Pulmonary artery endothelial cell (primary cell): Measurements from ENCODE around the gene ZNF697. TPM values are rescaled to one million over a fixed set of nuclear protein-coding genes. Genes with fewer than 3 reads are reported as not detected.
"Not testable (repeated sequence)": the region's sequence is repeated elsewhere in the genome, so short reads cannot be mapped to it uniquely, and the experiment has no call there.

Experiments
- DNase-seq: peaks from one replicate; pipeline ENCODE4 v3.0.0-alpha.2; 2011; ENCODE audit warnings: low read depth, low spot score
- total RNA-seq: library from RNA; depleted of rRNA; stranded (reverse); fragments of >200 nt; gene quantifications from 2 replicates; pipeline ENCODE4 v1.2.3, GENCODE V29; 2014

The ZNF697 gene
- total RNA-seq, 1 donor from 2014 or later = 19.5 TPM

DNA sequence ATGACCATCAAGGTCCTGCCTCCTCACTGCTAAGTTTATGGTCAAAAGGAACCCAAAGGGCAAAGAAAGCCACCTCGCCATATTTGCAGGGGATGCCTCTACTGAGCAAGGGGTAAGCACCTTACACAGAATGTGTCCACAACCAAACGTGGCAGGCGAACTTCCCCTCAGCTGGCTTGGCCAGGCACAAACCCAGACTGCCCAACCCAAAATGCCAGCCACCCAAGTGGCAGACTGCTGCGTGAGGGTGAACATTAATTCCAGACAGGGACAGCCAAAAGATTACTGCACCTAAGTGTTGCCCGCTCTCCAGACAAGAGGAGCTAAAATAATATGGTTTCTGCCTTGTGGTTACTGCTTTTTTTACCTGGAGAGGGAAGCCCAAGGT lies 16.0 kb downstream of the ZNF697 start:
- no peak for DNase-seq

- peak; percentile 59 for DNase-seq
Measured at GRCh38 chr1:119631433-119632102, 16.5 kb downstream of the ZNF697 start.

DNA sequence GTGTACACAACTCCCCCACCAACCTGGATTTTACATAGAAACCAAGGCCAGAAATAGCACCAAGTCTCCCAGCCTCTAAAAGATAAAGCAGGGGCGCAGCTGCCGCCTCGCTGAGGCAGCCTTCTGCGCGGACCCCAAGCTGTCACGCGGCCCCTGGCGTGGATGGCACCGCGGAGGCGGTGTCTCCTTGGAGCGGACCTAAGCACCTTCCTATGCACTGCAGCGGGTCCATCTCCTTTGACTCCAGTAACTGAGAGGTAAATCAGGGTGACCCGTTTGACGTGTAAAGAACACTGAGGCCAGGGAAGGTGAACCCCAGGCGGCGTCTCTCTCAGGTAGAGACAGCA lies 17.0 kb downstream of the ZNF697 start:
- no peak for DNase-seq

DNA sequence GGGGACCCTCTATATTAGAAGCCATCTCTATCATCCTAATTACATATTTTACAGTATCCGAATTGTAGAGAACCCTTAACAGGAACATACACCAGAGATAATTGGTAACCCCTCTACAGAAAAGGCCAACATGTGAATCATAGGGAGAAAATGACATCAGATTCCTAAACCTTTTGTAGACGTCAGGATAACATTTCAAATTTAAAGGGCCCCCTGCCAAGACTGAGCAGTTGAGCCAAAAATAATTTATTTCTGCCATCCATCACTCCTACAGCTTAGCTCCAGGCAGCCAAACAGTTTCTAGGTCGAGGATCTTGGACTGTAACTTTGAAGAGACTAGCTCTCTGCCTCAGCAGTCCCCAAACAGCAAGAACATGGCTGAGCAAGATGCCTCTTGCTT lies 21.2 kb downstream of the ZNF697 start:
- DNase-seq = no peak

- no peak for DNase-seq
Measured at GRCh38 chr1:119626011-119626545, 22.0 kb downstream of the ZNF697 start.

DNA sequence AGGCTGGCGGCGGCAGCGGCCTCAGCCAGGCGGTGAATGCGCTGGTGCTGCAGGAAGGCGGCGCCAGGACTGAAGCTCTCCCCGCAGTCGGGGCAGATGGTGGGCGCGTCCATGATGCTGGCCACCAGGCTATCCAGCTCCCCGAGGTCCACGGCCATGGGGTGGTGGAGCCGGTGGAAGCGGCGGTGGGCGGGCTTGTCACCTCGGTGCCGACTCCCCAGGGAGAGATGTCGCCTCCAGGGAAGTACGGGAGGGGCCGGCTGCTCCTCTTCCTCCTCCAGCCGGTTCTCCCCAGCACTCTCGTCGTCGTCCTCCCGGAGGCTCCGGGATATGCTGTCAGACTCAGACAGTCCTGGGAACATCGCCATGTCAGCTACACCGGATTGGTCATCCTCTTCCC lies 24.4 kb downstream of the ZNF697 start:
- DNase-seq = no peak

GRCh38 chr1:119623193-119623515 lies 24.9 kb downstream of the ZNF697 start:
- no peak for DNase-seq

- DNase-seq = no peak
Measured at GRCh38 chr1:119622311-119623192, 25.5 kb downstream of the ZNF697 start.

- DNase-seq = no peak
Measured at GRCh38 chr1:119621705-119622104, 26.4 kb downstream of the ZNF697 start.

DNA sequence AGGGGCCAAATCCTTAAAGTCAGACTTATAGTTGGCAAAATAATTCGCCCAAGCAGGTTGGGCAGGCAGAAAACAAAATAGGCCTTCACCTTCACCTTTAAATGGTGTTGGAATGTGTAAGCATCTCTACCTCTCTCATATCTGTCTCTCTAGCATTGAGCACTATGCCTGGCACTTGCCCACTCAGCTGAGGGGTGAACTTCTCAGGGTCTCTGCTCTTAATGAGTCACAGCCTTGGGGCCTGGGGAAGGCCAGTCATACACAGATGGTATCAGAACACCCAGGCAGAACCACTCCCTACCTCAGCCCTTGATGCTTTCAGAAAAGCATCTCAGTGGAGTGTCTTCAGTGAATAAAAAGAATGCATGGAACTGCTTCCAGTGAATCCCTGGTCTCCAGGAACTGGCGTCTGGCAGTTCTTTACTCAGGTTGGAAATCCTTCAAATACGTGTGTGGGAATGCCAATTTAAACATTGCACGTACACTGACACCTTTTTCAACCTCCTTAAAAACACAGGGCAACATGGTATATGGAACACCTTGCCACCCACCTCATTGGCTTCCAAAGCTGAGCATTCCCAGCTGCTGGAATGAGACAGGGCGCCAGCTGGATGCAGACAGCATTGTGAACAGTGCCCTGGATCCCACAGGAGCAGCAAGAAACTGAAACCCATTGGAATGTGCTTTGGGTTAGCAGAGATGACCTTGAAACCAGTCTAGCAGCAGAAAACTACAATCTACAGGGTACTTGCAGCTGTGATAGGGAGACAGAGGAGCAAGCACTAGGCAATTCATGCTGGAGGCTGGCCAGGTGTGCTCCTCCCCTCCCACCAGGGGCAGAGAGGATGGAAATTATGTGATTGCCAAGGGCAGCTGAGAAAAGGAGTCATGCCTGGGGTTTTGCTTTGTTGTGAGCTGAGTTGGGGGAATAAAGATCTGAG lies 30.0 kb downstream of the ZNF697 start:
- DNase-seq = no peak

DNA sequence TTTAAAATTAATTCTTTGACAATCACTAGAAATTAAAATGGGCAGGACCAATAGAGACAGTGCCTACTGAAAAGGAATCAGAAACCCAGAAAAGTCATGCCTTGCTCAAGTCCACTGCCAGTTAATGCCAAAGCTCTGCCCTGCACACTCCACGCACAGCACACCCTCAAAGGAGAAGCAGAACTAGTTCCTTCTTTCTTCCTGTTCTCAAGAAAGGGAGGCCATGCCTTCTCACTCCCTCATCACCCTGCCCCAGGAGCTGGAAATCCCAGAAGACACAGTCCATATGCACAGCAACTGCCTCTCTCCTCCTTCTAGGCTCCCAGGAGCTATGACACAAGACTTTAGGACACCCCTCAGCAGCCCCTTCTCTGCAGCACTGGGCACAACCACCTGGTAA lies 31.3 kb downstream of the ZNF697 start:
- DNase-seq = not testable (repeated sequence)

GRCh38 chr1:119615100-119615499 lies 33.0 kb downstream of the ZNF697 start:
- not testable (repeated sequence) for DNase-seq

- DNase-seq = peak; percentile 58
Measured at GRCh38 chr1:119613769-119614720, 34.0 kb downstream of the ZNF697 start.

DNA sequence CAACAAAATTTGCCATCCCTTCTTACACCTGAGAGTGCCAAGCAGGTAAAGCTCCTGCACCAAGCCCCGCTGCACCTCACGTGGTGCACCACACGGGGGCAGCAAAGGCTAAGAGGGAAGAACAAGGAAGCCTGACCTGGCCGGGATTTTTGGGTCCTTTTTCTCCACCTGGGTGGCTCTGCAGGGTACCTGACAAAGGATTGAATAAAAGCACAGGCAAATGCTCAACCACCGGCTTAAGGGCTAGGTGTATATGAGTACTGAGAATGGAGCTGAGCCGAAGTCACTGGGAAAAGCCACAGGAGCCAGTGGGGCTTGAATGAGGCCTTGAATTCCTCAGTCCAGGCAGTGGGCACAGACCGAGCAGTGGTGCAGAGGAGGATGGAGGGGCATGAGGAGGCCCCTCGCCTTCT lies 36.4 kb downstream of the ZNF697 start:
- no peak for DNase-seq

DNA sequence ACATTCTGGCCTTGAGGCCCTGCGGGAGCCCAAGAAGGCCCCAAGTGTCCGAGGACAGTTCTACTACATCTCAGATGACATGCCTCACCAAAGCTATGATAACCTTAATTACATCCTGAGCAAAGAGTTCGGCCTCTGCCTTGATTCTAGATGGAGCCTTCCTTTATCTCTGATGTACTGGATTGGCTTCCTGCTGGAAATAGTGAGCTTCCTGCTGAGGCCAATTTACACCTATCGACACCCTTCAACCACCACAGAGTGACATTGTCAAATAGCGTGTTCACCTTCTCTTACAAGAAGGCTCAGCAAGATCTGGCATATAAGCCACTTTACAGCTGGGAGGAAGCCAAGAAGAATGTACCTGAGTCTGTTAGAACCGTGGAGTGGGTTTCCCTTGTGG lies 39.2 kb downstream of the ZNF697 start:
- not testable (repeated sequence) for DNase-seq

GRCh38 chr1:119607087-119607807 lies 40.8 kb downstream of the ZNF697 start:
- DNase-seq = not testable (repeated sequence)

DNA sequence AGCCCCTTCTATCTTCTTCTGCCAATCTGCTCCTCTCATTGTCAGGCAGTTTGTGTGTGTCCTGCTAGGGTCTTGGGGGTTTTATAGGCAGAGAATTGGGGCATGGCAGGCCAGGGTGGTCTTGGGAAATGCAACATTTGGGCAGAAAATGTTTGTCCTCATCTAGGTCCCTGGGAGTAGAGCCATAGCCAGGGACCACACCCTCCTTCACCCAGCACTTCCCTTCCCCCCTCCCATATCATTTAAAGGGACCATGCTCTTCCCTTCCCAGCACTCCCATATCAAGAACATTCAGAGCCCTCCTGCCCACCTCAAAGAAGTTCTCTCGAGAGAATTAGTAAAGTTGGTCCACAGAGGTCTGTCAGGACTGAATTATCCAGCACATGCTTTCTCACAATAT lies 41.7 kb downstream of the ZNF697 start:
- DNase-seq = no peak

- no peak for DNase-seq
Measured at GRCh38 chr1:119605686-119606085, 42.4 kb downstream of the ZNF697 start.

GRCh38 chr1:119605080-119605479 lies 43.0 kb downstream of the ZNF697 start:
- DNase-seq = not testable (repeated sequence)

GRCh38 chr1:119603695-119604094 lies 44.4 kb downstream of the ZNF697 start:
- DNase-seq = no peak
